DMS153 treated with DMSO at 0.1 percent for 48 hours (cell line): ENCODE measurements around the gene NFATC2.
"Not testable (repeated sequence)": the region's sequence is repeated elsewhere in the genome, so short reads cannot be mapped to it uniquely, and the experiment has no call there.

Source experiments
- DNase-seq: peaks from one replicate; lab custom pipeline; 2025; ENCODE audit not compliant: unreplicated experiment; lab: John Stamatoyannopoulos, UW

NFATC2 gene

GRCh38 chr20:51363813-51364212, 178.7 kb downstream of the NFATC2 start:
- DNase-seq = no peak

- DNase-seq = no peak
These were observed 179.1 kb downstream of the NFATC2 start for GRCh38 chr20:51363378-51363777.

- no peak for DNase-seq
These were observed 180.3 kb downstream of the NFATC2 start for GRCh38 chr20:51362254-51362653.

- DNase-seq = no peak
These were observed 181.3 kb downstream of the NFATC2 start for GRCh38 chr20:51361258-51361657.

GRCh38 chr20:51360451-51361201, 181.9 kb downstream of the NFATC2 start:
- DNase-seq = no peak

GRCh38 chr20:51359947-51360346, 182.6 kb downstream of the NFATC2 start:
- no peak for DNase-seq

GRCh38 chr20:51359401-51359800, 183.1 kb downstream of the NFATC2 start:
- no peak for DNase-seq

GRCh38 chr20:51358032-51358724, 184.3 kb downstream of the NFATC2 start:
- DNase-seq = no peak

GRCh38 chr20:51357543-51357942, 185.0 kb downstream of the NFATC2 start:
- no peak for DNase-seq

GRCh38 chr20:51356871-51357270, 185.6 kb downstream of the NFATC2 start:
- DNase-seq = no peak

GRCh38 chr20:51354769-51355319, 187.7 kb downstream of the NFATC2 start:
- DNase-seq = no peak

- no peak for DNase-seq
These were observed 188.2 kb downstream of the NFATC2 start for GRCh38 chr20:51354191-51354768.

GRCh38 chr20:51353491-51353890, 189.0 kb downstream of the NFATC2 start:
- no peak for DNase-seq

GRCh38 chr20:51352791-51353190, 189.7 kb downstream of the NFATC2 start:
- DNase-seq = no peak

- DNase-seq = no peak
These were observed 191.4 kb downstream of the NFATC2 start for GRCh38 chr20:51350941-51351631.

- DNase-seq = no peak
These were observed 193.6 kb downstream of the NFATC2 start for GRCh38 chr20:51348876-51349275.

GRCh38 chr20:51347831-51348230, 194.7 kb downstream of the NFATC2 start:
- DNase-seq = no peak

GRCh38 chr20:51346686-51347485, 195.6 kb downstream of the NFATC2 start:
- DNase-seq = no peak

- no peak for DNase-seq
These were observed 196.9 kb downstream of the NFATC2 start for GRCh38 chr20:51345601-51346101.

GRCh38 chr20:51343802-51344201, 198.7 kb downstream of the NFATC2 start:
- not testable (repeated sequence) for DNase-seq
